SJSA1 (cell line): ENCODE measurements around the gene KIF6. TPM values are rescaled to one million over a fixed set of nuclear protein-coding genes. Genes with fewer than 3 reads are reported as not detected.
"Not testable (repeated sequence)": the region's sequence is repeated elsewhere in the genome, so short reads cannot be mapped to it uniquely, and the experiment has no call there.

ENCODE experiments used
- DNase-seq, 2 experiments: peaks; one replicate each; pipeline ENCODE4 v3.0.0-alpha.2; 2015 to 2020; ENCODE audit warnings: low spot score in 2 of 2, low read depth in 1 of 2
- H3K27ac ChIP-seq: fragments of 250-450 bp; sonication (Bioruptor Pico); 2 replicates; pipeline ENCODE4 v1.5.1; 2020; ENCODE audit warnings: mild to moderate bottlenecking, moderate library complexity
- H3K27me3 ChIP-seq: fragments of 250-450 bp; sonication (Bioruptor Pico); replicated peaks from 2 replicates; pipeline ENCODE4 v1.5.1; 2020; ENCODE audit warnings: mild to moderate bottlenecking, moderate library complexity
- H3K36me3 ChIP-seq: fragments of 250-450 bp; sonication (Bioruptor Pico); 2 replicates; pipeline ENCODE4 v1.5.1; 2020; ENCODE audit warnings: mild to moderate bottlenecking
- H3K4me1 ChIP-seq: fragments of 250-450 bp; sonication (Bioruptor Pico); replicated peaks from 2 replicates; pipeline ENCODE4 v1.6.1; 2021; ENCODE audit warnings: mild to moderate bottlenecking
- H3K4me3 ChIP-seq: fragments of 250-450 bp; sonication (Bioruptor Pico); 2 replicates; pipeline ENCODE4 v1.5.1; 2020; ENCODE audit warnings: mild to moderate bottlenecking
- H3K9me3 ChIP-seq: fragments of 250-450 bp; sonication (Bioruptor Pico); replicated peaks from 2 replicates; pipeline ENCODE4 v1.5.1; 2020; ENCODE audit warnings: mild to moderate bottlenecking
- total RNA-seq: library from RNA; depleted of rRNA; stranded (reverse); fragments of >200 nt; shearing (Covaris generic); gene quantifications from 2 replicates; pipeline ENCODE4 v1.2.3, GENCODE V29; 2014

The KIF6 gene
- total RNA-seq, 1 experiment from 2014 or later = not detected

- no peak overlapping the region for H3K4me3 ChIP-seq
- no peaks in the 10 kb centered on the region for H3K36me3 ChIP-seq
- DNase-seq = no peak
- H3K9me3 ChIP-seq = no peaks in the 10 kb centered on the region; the same call in 1 of the 2 replicates
- H3K27me3 ChIP-seq = no peaks in the 10 kb centered on the region
- H3K27ac ChIP-seq = no peak overlapping the region
- H3K4me1 ChIP-seq = no peaks in the 10 kb centered on the region
These were observed 228.3 kb downstream of the KIF6 start for GRCh38 chr6:39496915-39497314.

DNA sequence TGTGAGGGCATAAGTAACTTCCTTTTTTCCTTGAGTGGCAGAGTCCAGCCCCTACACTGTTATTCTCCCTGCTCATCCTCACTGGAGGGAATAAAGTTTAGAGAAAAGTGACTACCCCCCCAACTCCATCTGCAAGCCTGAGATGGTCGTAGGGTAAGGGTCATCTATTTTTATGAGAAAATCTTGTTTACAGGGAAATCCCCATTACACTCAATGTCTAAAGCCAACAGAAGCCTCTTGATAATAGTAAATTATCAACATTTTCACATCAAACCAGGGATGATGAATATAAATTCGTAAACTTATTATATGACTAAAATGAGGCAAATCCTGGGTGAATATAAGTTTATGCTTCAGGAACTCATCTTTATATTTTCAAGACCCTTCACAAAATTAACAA is 228.8 kb downstream of the KIF6 start:
- Histone ChIP-seq H3K27me3 (no peaks in the 10 kb centered on the region), H3K4me3 (no peak overlapping the region), H3K9me3 (no peaks in the 10 kb centered on the region; the same call in 1 of the 2 replicates), H3K36me3 (no peaks in the 10 kb centered on the region), H3K4me1 (no peaks in the 10 kb centered on the region), H3K27ac (no peak overlapping the region)
- no peak for DNase-seq

DNA sequence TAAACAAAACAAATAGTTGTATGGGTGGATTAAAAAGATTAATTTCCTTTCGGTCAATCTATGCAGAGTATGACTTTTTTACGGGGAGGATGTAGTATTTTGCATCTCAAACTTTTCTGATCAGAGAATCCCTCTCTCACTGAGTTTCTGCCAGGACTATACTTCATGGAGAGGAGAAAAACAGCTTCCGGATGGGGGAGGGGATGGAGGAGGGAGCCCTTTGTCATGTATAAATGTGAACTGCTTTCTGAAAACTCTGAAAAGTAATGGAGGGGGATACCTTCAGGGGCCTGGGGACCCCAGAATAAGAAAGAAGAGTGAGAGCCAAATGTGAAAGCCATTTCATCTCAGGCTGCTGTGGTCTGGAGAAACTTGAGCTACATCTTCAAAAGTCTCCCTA is 229.6 kb downstream of the KIF6 start:
- DNase-seq = no peak
- Histone ChIP-seq H3K4me1 (no peaks in the 10 kb centered on the region), H3K27me3 (no peaks in the 10 kb centered on the region), H3K36me3 (no peaks in the 10 kb centered on the region), H3K9me3 (no peaks in the 10 kb centered on the region), H3K4me3 (no peak overlapping the region), H3K27ac (no peak overlapping the region)

- Histone ChIP-seq H3K27me3 (no peaks in the 10 kb centered on the region), H3K36me3 (no peaks in the 10 kb centered on the region), H3K4me1 (no peaks in the 10 kb centered on the region), H3K27ac (no peak overlapping the region), H3K4me3 (no peak overlapping the region), H3K9me3 (no peaks in the 10 kb centered on the region)
- DNase-seq = no peak
These were observed 230.2 kb downstream of the KIF6 start for GRCh38 chr6:39494998-39495397.

GRCh38 chr6:39493777-39494176 is 231.4 kb downstream of the KIF6 start:
- H3K27ac ChIP-seq = no peak overlapping the region
- no peaks in the 10 kb centered on the region for H3K27me3 ChIP-seq
- DNase-seq = no peak
- H3K9me3 ChIP-seq = no peaks in the 10 kb centered on the region
- H3K4me1 ChIP-seq = no peaks in the 10 kb centered on the region
- H3K4me3 ChIP-seq = no peak overlapping the region
- no peaks in the 10 kb centered on the region for H3K36me3 ChIP-seq

DNA sequence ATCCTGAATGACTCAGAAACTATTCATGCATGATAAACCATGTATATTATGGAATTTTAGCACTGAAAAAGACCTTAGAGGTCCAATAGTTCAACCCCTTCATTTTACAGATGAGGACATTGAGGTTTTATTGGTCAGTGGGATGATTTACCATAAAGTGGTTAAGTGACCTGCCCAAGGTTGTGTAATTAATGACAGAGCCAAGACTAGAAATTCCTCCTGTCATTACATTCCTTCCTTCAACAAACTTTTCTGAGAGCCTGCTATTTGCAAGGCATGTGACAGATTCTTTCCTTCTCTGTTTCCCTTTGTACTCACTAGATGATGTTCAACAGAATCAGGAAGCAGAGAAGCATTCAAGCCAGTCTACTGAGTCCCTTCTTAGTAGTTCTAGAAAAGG is 232.0 kb downstream of the KIF6 start:
- Histone ChIP-seq H3K4me1 (no peaks in the 10 kb centered on the region), H3K9me3 (no peaks in the 10 kb centered on the region), H3K36me3 (no peaks in the 10 kb centered on the region), H3K27me3 (no peaks in the 10 kb centered on the region), H3K4me3 (no peak overlapping the region), H3K27ac (no peak overlapping the region)
- no peak for DNase-seq

- DNase-seq = no peak
- Histone ChIP-seq H3K36me3 (no peaks in the 10 kb centered on the region), H3K9me3 (no peaks in the 10 kb centered on the region), H3K27me3 (no peaks in the 10 kb centered on the region), H3K4me3 (no peak overlapping the region), H3K27ac (no peak overlapping the region), H3K4me1 (no peaks in the 10 kb centered on the region)
These were observed 235.1 kb downstream of the KIF6 start for GRCh38 chr6:39490108-39490507.

DNA sequence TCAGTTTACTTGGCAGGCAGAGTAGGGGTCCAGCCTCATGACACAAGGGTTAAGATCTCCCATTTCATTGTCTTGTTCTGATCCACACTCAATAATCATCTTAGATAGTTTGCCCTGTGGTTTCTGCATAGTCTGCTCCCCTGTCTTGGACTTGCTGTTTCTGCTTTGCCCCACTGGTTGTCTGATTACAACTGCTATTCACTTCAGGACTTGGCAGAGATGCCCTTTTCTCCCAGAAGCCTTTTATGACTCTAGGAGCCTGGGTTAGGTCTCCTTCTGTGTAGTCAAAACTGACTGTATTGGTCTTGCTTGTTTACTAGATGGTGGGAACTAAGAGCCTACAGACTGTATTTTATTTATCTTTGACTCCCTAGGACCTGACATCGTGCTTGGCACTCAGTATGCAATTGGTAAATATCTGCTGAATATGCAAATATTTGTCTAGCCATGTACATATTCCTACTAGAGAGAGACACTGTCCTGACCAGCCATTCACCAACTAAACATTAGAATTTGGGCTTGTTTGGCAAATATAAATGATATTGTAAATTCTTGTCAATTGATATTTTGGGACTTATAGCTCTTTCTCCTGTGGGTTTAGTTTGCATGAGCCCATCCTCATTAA is 236.8 kb downstream of the KIF6 start:
- H3K36me3 ChIP-seq = no peaks in the 10 kb centered on the region
- DNase-seq = no peak

DNA sequence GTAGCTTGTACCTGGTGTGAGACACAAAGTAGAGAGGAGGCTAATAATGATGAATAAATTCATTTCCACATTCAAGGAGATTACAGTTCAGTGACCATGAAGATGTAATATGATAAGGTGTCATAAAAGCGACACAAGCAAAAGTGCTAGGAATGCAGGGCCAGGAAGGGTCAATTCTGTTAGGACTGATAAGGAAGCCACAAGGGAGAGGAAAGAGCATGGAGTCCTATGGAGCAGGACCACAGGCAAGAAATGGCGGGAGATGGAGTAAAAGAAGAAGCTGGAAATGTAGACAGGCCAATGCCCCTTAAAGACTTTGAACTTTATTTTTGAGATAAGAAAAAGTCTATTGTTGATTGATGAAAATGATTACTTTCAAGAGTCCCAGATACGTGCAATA is 240.9 kb downstream of the KIF6 start:
- Histone ChIP-seq H3K27me3 (no peaks in the 10 kb centered on the region), H3K9me3 (no peaks in the 10 kb centered on the region), H3K4me1 (no peaks in the 10 kb centered on the region), H3K27ac (no peak overlapping the region), H3K36me3 (no peaks in the 10 kb centered on the region), H3K4me3 (no peak overlapping the region)
- no peak for DNase-seq

More for the DNA sequence above, 236.8 kb downstream of the KIF6 start:
- Histone ChIP-seq H3K9me3 (no peaks in the 10 kb centered on the region), H3K27ac (no peak overlapping the region), H3K4me3 (no peak overlapping the region), H3K4me1 (no peaks in the 10 kb centered on the region), H3K27me3 (no peaks in the 10 kb centered on the region)

DNA sequence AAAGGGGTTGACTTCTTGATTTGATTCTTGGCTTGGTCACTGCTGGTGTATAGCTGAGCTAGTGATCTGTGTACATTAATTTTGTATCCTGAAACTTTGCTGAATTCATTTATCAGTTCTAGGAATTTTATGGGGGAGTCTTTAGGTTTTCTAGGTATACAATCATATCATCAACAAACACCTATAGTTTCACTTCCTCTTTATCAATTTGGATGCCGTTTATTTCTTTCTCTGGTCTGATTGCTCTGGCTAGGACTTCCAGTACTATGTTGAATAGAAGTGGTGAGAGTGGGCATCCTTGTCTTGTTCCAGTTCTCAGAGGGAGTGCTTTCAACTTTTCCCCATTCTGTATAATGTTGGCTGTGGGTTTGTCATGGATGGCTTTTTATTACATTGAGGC is 245.4 kb downstream of the KIF6 start:
- H3K27me3 ChIP-seq, H3K4me3 ChIP-seq, H3K36me3 ChIP-seq, H3K4me1 ChIP-seq, H3K27ac ChIP-seq, DNase-seq, H3K9me3 ChIP-seq: not testable (repeated sequence)

- Histone ChIP-seq H3K9me3 (no peaks in the 10 kb centered on the region), H3K4me1 (no peaks in the 10 kb centered on the region), H3K4me3 (no peak overlapping the region), H3K27ac (no peak overlapping the region), H3K27me3 (no peaks in the 10 kb centered on the region), H3K36me3 (no peaks in the 10 kb centered on the region)
- DNase-seq = no peak
These were observed 248.5 kb downstream of the KIF6 start for GRCh38 chr6:39476670-39477069.

DNA sequence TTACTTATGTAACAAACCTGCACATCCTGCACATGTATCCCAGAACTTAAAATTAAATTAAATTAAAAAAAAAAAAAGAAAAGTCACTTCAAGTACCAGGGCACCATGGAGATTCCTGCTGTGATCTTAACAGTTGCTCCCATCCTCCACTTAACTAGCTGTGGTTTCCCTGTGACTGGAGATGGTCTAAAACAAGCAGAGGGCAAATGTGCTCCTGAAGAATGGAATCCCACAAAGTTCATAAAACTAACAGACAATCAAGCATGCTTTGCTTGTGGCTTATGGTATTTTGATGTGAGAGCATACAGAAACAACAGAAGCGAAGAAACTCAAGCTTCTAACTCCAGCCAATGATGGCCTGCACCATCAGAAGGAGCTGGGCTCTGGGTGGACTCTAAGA is 249.1 kb downstream of the KIF6 start:
- H3K4me3 ChIP-seq = no peak overlapping the region
- H3K27ac ChIP-seq = no peak overlapping the region
- H3K9me3 ChIP-seq = no peaks in the 10 kb centered on the region
- H3K4me1 ChIP-seq = no peaks in the 10 kb centered on the region
- no peak for DNase-seq
- H3K36me3 ChIP-seq = no peaks in the 10 kb centered on the region
- H3K27me3 ChIP-seq = no peaks in the 10 kb centered on the region

DNA sequence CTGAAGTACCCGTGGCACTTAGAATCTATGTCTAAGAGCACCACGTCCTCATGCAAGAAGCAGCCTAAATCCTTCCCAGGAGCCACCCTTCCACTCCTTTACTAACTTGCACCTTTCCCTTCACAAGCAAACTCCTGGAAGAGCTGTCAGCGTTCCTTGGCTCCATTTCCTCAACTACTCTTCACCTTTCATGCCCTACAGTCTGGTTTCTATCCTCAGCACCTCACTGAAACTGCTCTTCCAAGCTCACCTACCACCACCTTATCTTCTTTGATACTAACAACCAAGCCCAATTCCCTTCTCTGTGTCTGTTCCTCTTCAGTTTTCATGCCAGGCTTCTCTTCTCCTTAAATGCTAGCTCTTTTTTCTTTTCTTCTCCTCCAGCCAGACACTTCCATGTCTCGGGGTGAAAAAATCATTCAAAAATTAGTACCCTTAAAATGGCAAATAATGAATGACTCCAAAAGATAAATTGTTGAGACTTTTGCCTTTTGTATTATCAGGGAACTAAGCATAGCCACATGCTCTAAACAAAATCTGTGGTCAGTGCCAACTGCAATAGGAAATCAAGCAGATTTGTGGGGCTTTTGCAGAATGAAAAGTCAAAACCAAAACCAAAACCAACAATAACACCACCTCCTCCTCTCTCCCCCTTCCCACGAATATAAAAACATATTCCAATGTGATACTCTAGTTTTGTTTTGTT is 253.1 kb downstream of the KIF6 start:
- H3K9me3 ChIP-seq = no peaks in the 10 kb centered on the region
- no peak overlapping the region for H3K27ac ChIP-seq
- H3K27me3 ChIP-seq = no peaks in the 10 kb centered on the region
- no peaks in the 10 kb centered on the region for H3K4me1 ChIP-seq
- no peaks in the 10 kb centered on the region for H3K36me3 ChIP-seq
- no peak overlapping the region for H3K4me3 ChIP-seq
- no peak for DNase-seq

DNA sequence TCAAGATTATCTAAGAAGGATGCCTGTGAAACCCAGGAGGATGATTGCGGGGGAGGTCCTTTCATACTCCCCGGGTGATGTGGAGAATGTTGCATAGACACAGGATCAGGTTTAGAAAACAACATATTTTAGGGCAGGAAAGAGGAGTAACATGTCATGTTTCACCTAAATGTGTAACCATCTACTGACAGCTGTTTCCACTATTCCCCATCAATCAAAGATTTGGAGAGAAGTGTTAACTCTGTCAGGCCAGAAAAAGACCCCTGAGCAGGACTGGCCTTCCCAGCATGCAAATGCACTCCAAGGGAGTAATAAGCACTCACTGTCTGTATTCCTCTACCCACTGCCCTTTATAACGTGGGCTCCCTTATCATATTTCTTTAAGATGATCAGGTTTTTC is 254.7 kb downstream of the KIF6 start:
- H3K9me3 ChIP-seq = no peaks in the 10 kb centered on the region
- no peaks in the 10 kb centered on the region for H3K36me3 ChIP-seq
- no peaks in the 10 kb centered on the region for H3K4me1 ChIP-seq
- DNase-seq = no peak
- no peak overlapping the region for H3K27ac ChIP-seq
- H3K4me3 ChIP-seq = no peak overlapping the region
- no peaks in the 10 kb centered on the region for H3K27me3 ChIP-seq

DNA sequence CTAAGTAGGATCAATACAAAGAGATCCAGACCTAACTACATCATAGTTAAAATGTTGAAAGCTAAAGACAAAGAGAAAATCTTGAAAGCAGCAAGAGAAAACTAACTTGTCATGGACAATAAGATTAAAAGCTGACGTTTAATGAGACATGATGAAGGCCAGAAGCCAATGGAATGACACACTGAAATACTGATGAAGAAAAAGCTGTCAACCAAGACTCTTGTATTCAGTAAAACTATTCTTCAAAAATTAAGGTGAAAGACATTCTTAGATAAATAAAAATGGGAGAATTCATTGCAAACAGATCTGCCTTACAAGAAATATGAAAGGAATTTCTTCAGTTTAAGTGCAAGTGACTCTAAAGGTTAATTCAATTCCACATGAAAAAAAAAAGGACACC is 256.8 kb downstream of the KIF6 start:
- DNase-seq = no peak
- H3K9me3 ChIP-seq = no peaks in the 10 kb centered on the region
- H3K27me3 ChIP-seq = 0 out of 2 replicates have a peak, but pooled peaks cover 2% of the 10 kb centered on the region
- no peak overlapping the region for H3K27ac ChIP-seq
- no peak overlapping the region for H3K4me3 ChIP-seq
- no peaks in the 10 kb centered on the region for H3K36me3 ChIP-seq
- no peaks in the 10 kb centered on the region for H3K4me1 ChIP-seq
